ENCODE measurements around the gene NCKAP5L. TPM values are rescaled to one million over a fixed set of nuclear protein-coding genes. Genes with fewer than 3 reads are reported as not detected.

The NCKAP5L gene
- total and polyA plus RNA-seq, 2 experiments from 2014 or later: 10.2 to 37.0 TPM

GRCh38 chr12:49872781-49873181 is 44.6 kb upstream of the NCKAP5L start:
- no peaks in the 10 kb centered on the region; the same call in 2 of the 3 replicates for H3K4me1 Mint-ChIP-seq
- TF ChIP-seq ZNF331 (CRISPR knock-in tag; IDR thresholded peaks at IDR 0.05; ENCODE audit: low read depth) (no peak), EZH2 (IDR thresholded peaks at IDR 0.05; ENCODE audit: low read depth, unreplicated experiment) (no peak), CREB1 (CRISPR knock-in tag; IDR thresholded peaks at IDR 0.05; ENCODE audit: low read depth) (no peak), ETS1 (IDR thresholded peaks at IDR 0.05) (no peak), ZNF462 (CRISPR knock-in tag; IDR thresholded peaks at IDR 0.05) (no peak), POLR2AphosphoS5 (IDR thresholded peaks at IDR 0.05; ENCODE audit: low read depth) (no peak), CTCF (conservative IDR thresholded peaks at IDR 0.05; ENCODE audit: low read depth in 2 of 2) (no peak), JUNB (IDR thresholded peaks at IDR 0.05; ENCODE audit: unreplicated experiment) (no peak), STAT1 (IDR thresholded peaks at IDR 0.05; ENCODE audit: unreplicated experiment) (no peak), REST (IDR thresholded peaks at IDR 0.05; ENCODE audit: unreplicated experiment) (no peak), NANOG (IDR thresholded peaks at IDR 0.05; ENCODE audit: borderline replicate concordance) (no peak)
- peaks cover 2% of the 10 kb centered on the region for H3K9me3 Mint-ChIP-seq
- no peaks in the 10 kb centered on the region for H3K27me3 ChIP-seq (ENCODE audit: insufficient read depth)
- H3K4me3 ChIP-seq: no peak overlapping the region
- ATAC-seq (no peak), DNase-seq (ENCODE audit: low spot score) (no peak)
- H3K27me3 Mint-ChIP-seq (ENCODE audit: insufficient read depth, low read depth, poor library complexity): peaks cover 8% of the 10 kb centered on the region
- no peak overlapping the region for H3K4me3 Mint-ChIP-seq
- H4K20me1 ChIP-seq (replicated peaks; ENCODE audit: insufficient read depth): no peaks in the 10 kb centered on the region
- H3K79me2 ChIP-seq (replicated peaks; ENCODE audit: insufficient read depth): no peaks in the 10 kb centered on the region
- H3K36me3 Mint-ChIP-seq (ENCODE audit: low read depth): no peaks in the 10 kb centered on the region
- H3K27ac ChIP-seq (ENCODE audit: low read depth): no peak overlapping the region
- H3K9me2 ChIP-seq (ENCODE audit: insufficient read depth): no peaks in the 10 kb centered on the region
- no peak overlapping the region for H3K27ac Mint-ChIP-seq
- H3F3A ChIP-seq (replicated peaks; ENCODE audit: low read depth): peaks cover 5% of the 10 kb centered on the region
- no peaks in the 10 kb centered on the region for H3K4me1 ChIP-seq (ENCODE audit: insufficient read depth)
- no peak overlapping the region for H3K4me2 ChIP-seq
- no peak overlapping the region for H2AFZ ChIP-seq
- H3K36me3 ChIP-seq (ENCODE audit: insufficient read depth): no peaks in the 10 kb centered on the region

All from GM23338 (cell line).